Panc1 (cell line): ENCODE data around the gene SLC44A3. TPM values are rescaled to one million over a fixed set of nuclear protein-coding genes. Genes with fewer than 3 reads are reported as not detected.

Experiments used
- ATAC-seq: fragments of 200-7000 bp; cut with Tn5 transposase; 2 replicates; pipeline ENCODE4 v1.9.1; 2020; ENCODE audit warnings: mild to moderate bottlenecking, moderate library complexity
- BruUV-seq: library from RNA; stranded (reverse); fragments of 400-500 nt; replicated peaks from 2 replicates; lab custom pipeline; 2021; lab: Mats Ljungman, UMichigan
- CTCF ChIA-PET: fragments of 300-600 bp; sonication (Branson Sonifier 250); formaldehyde crosslinking; loops from one replicate; lab custom pipeline; 2022; ENCODE audit warnings: antibody characterized with exemption; lab: Charles Lee
- POLR2A ChIA-PET: fragments of 300-600 bp; sonication (Branson Sonifier 250); formaldehyde crosslinking; loops from one replicate; lab custom pipeline; 2022; ENCODE audit warnings: antibody characterized with exemption; lab: Charles Lee
- DNase-seq: peaks from one replicate; pipeline ENCODE4 v3.0.0-alpha.2; 2010; ENCODE audit warnings: low read depth, low spot score
- H3K27ac ChIP-seq: 2 replicates; pipeline ENCODE4 v1.5.1; 2011; ENCODE audit warnings: mild to moderate bottlenecking, low read length, inconsistent platforms
- H3K27me3 ChIP-seq: fragments of 200-500 bp; sonication (Bioruptor generic); 2 replicates; pipeline ENCODE4 v1.6.0; 2014; ENCODE audit warnings: low read length, inconsistent platforms; ENCODE audit not compliant: control insufficient read depth, insufficient read depth
- H3K36me3 ChIP-seq: fragments of 200-500 bp; sonication (Bioruptor generic); 2 replicates; pipeline ENCODE4 v1.5.1; 2014; ENCODE audit warnings: inconsistent platforms, mild to moderate bottlenecking, low read length, moderate library complexity; ENCODE audit not compliant: control insufficient read depth, insufficient read depth
- H3K4me1 ChIP-seq: 2 replicates; pipeline ENCODE4 v1.5.1; 2011; ENCODE audit warnings: inconsistent platforms, mild to moderate bottlenecking, low read length, moderate library complexity; ENCODE audit not compliant: control insufficient read depth, insufficient read depth
- H3K4me3 ChIP-seq, 2 experiments: 2 replicates each; pipeline ENCODE4 v1.5.1; 2011 to 2012; ENCODE audit warnings: low read depth in 2 of 2, low read length in 2 of 2, mild to moderate bottlenecking in 2 of 2, inconsistent platforms in 1 of 2, moderate library complexity in 1 of 2
- H3K9me3 ChIP-seq: fragments of 200-500 bp; sonication (Bioruptor generic); 2 replicates; pipeline ENCODE4 v1.5.1; 2014; ENCODE audit warnings: low read depth, mild to moderate bottlenecking, inconsistent platforms, low read length, moderate library complexity; ENCODE audit not compliant: control insufficient read depth, insufficient read depth
- POLR2AphosphoS5 ChIP-seq: IDR thresholded peaks from 2 replicates; pipeline ENCODE4 v1.6.1; 2012; ENCODE audit warnings: mild to moderate bottlenecking, low read depth, low read length, moderate library complexity
- REST ChIP-seq, 2 experiments: IDR thresholded peaks; 2 replicates each; pipeline ENCODE4 v1.6.1; 2011 to 2012; ENCODE audit warnings: low read depth in 2 of 2, control low read depth in 1 of 2, low read length in 1 of 2, mild to moderate bottlenecking in 1 of 2, moderate library complexity in 1 of 2; ENCODE audit not compliant: insufficient read depth in 1 of 2
- SIN3A ChIP-seq: IDR thresholded peaks from 2 replicates; pipeline ENCODE4 v1.6.1; 2012; ENCODE audit warnings: low read depth, mild to moderate bottlenecking, low read length, moderate library complexity, borderline replicate concordance; ENCODE audit not compliant: insufficient read depth
- TCF7L2 ChIP-seq: IDR thresholded peaks from 2 replicates; pipeline ENCODE4 v1.6.1; 2011; ENCODE audit warnings: mild to moderate bottlenecking, low read depth, low read length, inconsistent platforms
- in situ Hi-C: cut with HindIII; loops from 2 replicates; pipeline ENCODE4 v1.10.0; 2016; ENCODE audit warnings: low sequenced_read_pairs, low pct_unique_long_range_greater_than_20kb
- intact Hi-C: fragments of 100-400 bp; cut with micrococcal nuclease; formaldehyde crosslinking; loops from one replicate; pipeline ENCODE4 v1.10.0; 2022; ENCODE audit not compliant: unreplicated experiment
- total RNA-seq: library from RNA; stranded (reverse); gene quantifications from one replicate; pipeline ENCODE4 v1.2.1, GENCODE V29; 2021; ENCODE audit not compliant: unreplicated experiment
- TF ChIP-seq, protein P1 (sequence below): fragments of 450-650 bp; IDR thresholded peaks from 2 replicates; pipeline ENCODE4 v1.5.1; 2017; ENCODE audit warnings: mild to moderate bottlenecking

The SLC44A3 gene
- total RNA-seq, 1 experiment from 2014 or later, result 1.3 TPM

DNA sequence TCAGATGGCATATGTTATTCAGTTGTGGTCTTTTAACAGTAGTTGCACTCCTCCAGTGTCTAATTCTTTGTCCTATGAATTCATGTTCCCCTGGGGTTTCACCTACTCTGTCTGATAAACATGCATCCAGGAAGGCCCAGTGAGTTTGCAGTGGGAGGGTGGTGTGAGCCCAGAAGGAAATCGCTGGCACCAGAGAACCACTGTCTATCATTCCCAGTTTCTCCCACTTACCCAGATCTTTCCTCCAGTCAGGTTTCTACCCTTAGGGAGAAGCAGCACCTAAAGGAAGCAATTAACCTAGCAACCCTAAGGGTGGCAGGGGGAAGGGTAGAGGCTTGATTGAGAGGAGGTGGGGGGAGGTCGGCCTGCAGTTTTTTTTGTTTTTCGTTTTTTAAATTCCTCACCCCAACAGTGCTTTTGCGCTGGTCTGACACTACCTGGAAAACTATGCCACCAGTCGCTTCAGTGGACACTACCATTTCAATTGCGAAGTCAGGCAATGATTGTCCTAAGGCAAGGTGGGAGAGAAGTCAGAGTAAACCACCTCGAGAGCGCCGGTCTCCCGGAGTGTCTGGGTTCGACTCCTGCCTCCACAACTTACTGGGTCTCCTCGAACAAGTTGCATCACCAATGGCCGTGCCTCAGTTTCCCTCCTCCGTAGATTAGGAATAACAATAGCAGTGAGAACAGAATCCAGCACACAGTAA is 766 bp upstream of the SLC44A3 start:
- H3K4me3 ChIP-seq, result peak overlapping the region; percentile 52 to 57
- H3K36me3 ChIP-seq, result no peaks in the 10 kb centered on the region; the same call in 1 of the 2 replicates
- intact Hi-C loops, result no loop called here
- peaks cover 4% of the 10 kb centered on the region for H3K27me3 ChIP-seq
- H3K27ac ChIP-seq, result no peak overlapping the region
- ChIA-PET CTCF (no interaction called here), POLR2A (no interaction called here)
- DNase-seq (no peak), ATAC-seq (peak; percentile 51; the same call in 1 of the 2 replicates)
- no peak for TF ChIP-seq POLR2AphosphoS5
- TF ChIP-seq TCF7L2, result no peak
- TF ChIP-seq REST (IDR thresholded peaks at IDR 0.05; ENCODE audit: insufficient read depth in 1 of 2, low read depth in 2 of 2, low read length in 1 of 2), result no peak
- TF ChIP-seq, protein P1, sequence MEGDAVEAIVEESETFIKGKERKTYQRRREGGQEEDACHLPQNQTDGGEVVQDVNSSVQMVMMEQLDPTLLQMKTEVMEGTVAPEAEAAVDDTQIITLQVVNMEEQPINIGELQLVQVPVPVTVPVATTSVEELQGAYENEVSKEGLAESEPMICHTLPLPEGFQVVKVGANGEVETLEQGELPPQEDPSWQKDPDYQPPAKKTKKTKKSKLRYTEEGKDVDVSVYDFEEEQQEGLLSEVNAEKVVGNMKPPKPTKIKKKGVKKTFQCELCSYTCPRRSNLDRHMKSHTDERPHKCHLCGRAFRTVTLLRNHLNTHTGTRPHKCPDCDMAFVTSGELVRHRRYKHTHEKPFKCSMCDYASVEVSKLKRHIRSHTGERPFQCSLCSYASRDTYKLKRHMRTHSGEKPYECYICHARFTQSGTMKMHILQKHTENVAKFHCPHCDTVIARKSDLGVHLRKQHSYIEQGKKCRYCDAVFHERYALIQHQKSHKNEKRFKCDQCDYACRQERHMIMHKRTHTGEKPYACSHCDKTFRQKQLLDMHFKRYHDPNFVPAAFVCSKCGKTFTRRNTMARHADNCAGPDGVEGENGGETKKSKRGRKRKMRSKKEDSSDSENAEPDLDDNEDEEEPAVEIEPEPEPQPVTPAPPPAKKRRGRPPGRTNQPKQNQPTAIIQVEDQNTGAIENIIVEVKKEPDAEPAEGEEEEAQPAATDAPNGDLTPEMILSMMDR, result no peak
- TF ChIP-seq SIN3A, result no peak
- BruUV-seq, result no TSS peak
- in situ Hi-C loops, result no loop called here
- H3K4me1 ChIP-seq, result no peaks in the 10 kb centered on the region; the same call in 1 of the 2 replicates
- no peaks in the 10 kb centered on the region for H3K9me3 ChIP-seq

GRCh38 chr1:94820936-94821335 is 779 bp downstream of the SLC44A3 start:
- no peaks in the 10 kb centered on the region; the same call in 1 of the 2 replicates for H3K4me1 ChIP-seq
- TF ChIP-seq, protein P1, result no peak
- TF ChIP-seq TCF7L2 (no peak), POLR2AphosphoS5 (no peak), SIN3A (no peak), REST (IDR thresholded peaks at IDR 0.05; ENCODE audit: insufficient read depth in 1 of 2, low read depth in 2 of 2, low read length in 1 of 2) (no peak)
- intact Hi-C loops, result no loop called here
- no peaks in the 10 kb centered on the region; the same call in 1 of the 2 replicates for H3K36me3 ChIP-seq
- ATAC-seq (no peak), DNase-seq (no peak)
- H3K9me3 ChIP-seq, result no peaks in the 10 kb centered on the region
- ChIA-PET CTCF (no interaction called here), POLR2A (no interaction called here)
- no peak overlapping the region for H3K27ac ChIP-seq
- no TSS peak for BruUV-seq
- H3K4me3 ChIP-seq, result peak overlapping the region in 1 of 2 experiments; percentile 39; a peak in 3 of 4 replicates
- peaks cover 4% of the 10 kb centered on the region for H3K27me3 ChIP-seq
- in situ Hi-C loops, result no loop called here
